GM23338 (cell line): ENCODE measurements around the gene PECR. TPM values are rescaled to one million over a fixed set of nuclear protein-coding genes. Genes with fewer than 3 reads are reported as not detected.

ENCODE experiments used
- ATAC-seq: fragments of 200-7000 bp; cut with Tn5 transposase; 3 replicates; pipeline ENCODE4 v1.9.1; 2020
- DNase-seq: peaks from one replicate; pipeline ENCODE4 v3.0.0-alpha.2; 2015; ENCODE audit warnings: low spot score
- H2AFZ ChIP-seq: fragments of 200-600 bp; sonication (generic); 2 replicates; pipeline ENCODE4 v1.8.0; 2016; ENCODE audit warnings: antibody characterized with exemption, mild to moderate bottlenecking, moderate library complexity
- H3F3A ChIP-seq: fragments of 200-600 bp; sonication (generic); replicated peaks from 2 replicates; pipeline ENCODE4 v1.8.0; 2017; ENCODE audit warnings: antibody characterized with exemption, mixed run types, low read depth
- H3K27ac ChIP-seq: fragments of 200-600 bp; sonication (generic); 2 replicates; pipeline ENCODE4 v1.6.1; 2016; ENCODE audit warnings: low read depth
- H3K27me3 ChIP-seq: fragments of 200-600 bp; sonication (generic); 2 replicates; pipeline ENCODE4 v1.8.0; 2016; ENCODE audit warnings: mild to moderate bottlenecking, mixed run types, moderate library complexity; ENCODE audit not compliant: insufficient read depth
- H3K36me3 ChIP-seq: fragments of 200-600 bp; sonication (generic); 2 replicates; pipeline ENCODE4 v1.8.0; 2016; ENCODE audit warnings: mild to moderate bottlenecking; ENCODE audit not compliant: insufficient read depth
- H3K4me1 ChIP-seq: fragments of 200-600 bp; sonication (generic); 2 replicates; pipeline ENCODE4 v1.8.0; 2016; ENCODE audit warnings: mild to moderate bottlenecking, moderate library complexity; ENCODE audit not compliant: insufficient read depth
- H3K4me2 ChIP-seq: fragments of 200-600 bp; sonication (generic); 2 replicates; pipeline ENCODE4 v1.7.1; 2017; ENCODE audit warnings: mixed run types
- H3K4me3 ChIP-seq: fragments of 200-600 bp; sonication (generic); 2 replicates; pipeline ENCODE4 v1.6.1; 2016; ENCODE audit warnings: mixed run types
- H3K79me2 ChIP-seq: fragments of 200-600 bp; sonication (generic); replicated peaks from 2 replicates; pipeline ENCODE4 v1.8.0; 2017; ENCODE audit warnings: mild to moderate bottlenecking; ENCODE audit not compliant: insufficient read depth
- H3K9me2 ChIP-seq: fragments of 200-600 bp; sonication (generic); 2 replicates; pipeline ENCODE4 v1.8.0; 2017; ENCODE audit not compliant: insufficient read depth
- H4K20me1 ChIP-seq: fragments of 200-600 bp; sonication (generic); replicated peaks from 2 replicates; pipeline ENCODE4 v1.8.0; 2017; ENCODE audit warnings: mild to moderate bottlenecking; ENCODE audit not compliant: insufficient read depth
- H3K27ac Mint-ChIP-seq: 2 replicates; pipeline ENCODE4 v1.8.0; 2020; ENCODE audit warnings: inconsistent platforms, mild to moderate bottlenecking, moderate library complexity, mixed read lengths
- H3K27me3 Mint-ChIP-seq: 3 replicates; pipeline ENCODE4 v1.8.0; 2022; ENCODE audit warnings: low read depth, mild to moderate bottlenecking, moderate library complexity, mixed read lengths, inconsistent platforms; ENCODE audit not compliant: insufficient read depth, poor library complexity
- H3K36me3 Mint-ChIP-seq: 3 replicates; pipeline ENCODE4 v1.8.0; 2021; ENCODE audit warnings: low read depth, mild to moderate bottlenecking, inconsistent platforms, moderate library complexity, mixed read lengths
- H3K4me1 Mint-ChIP-seq: 3 replicates; pipeline ENCODE4 v1.8.0; 2020; ENCODE audit warnings: mild to moderate bottlenecking, inconsistent platforms, mixed read lengths
- H3K4me3 Mint-ChIP-seq: 3 replicates; pipeline ENCODE4 v1.8.0; 2021; ENCODE audit warnings: moderate library complexity, mild to moderate bottlenecking, inconsistent platforms, mixed read lengths
- H3K9me3 Mint-ChIP-seq: 3 replicates; pipeline ENCODE4 v1.8.0; 2020; ENCODE audit warnings: moderate library complexity, mild to moderate bottlenecking, inconsistent platforms, mixed read lengths
- CTCF ChIP-seq, 2 experiments: fragments of 200-600 bp in 1 of 2; sonication (generic) in 1 of 2; conservative IDR thresholded peaks; 2 replicates each; pipeline versions ENCODE4 v1.5.1 to v1.6.1; 2016 to 2017; ENCODE audit warnings: antibody characterized with exemption in 2 of 2, low read depth in 2 of 2, mild to moderate bottlenecking in 2 of 2, moderate library complexity in 1 of 2
- JUNB ChIP-seq: IDR thresholded peaks from one replicate; pipeline ENCODE4 v1.6.1; 2016; ENCODE audit warnings: antibody characterized with exemption; ENCODE audit not compliant: unreplicated experiment
- REST ChIP-seq: IDR thresholded peaks from one replicate; pipeline ENCODE4 v1.6.1; 2018; ENCODE audit warnings: antibody characterized with exemption; ENCODE audit not compliant: unreplicated experiment
- ZNF331 ChIP-seq: fragments of 250-450 bp; sonication (Bioruptor Pico); IDR thresholded peaks from 2 replicates; pipeline ENCODE4 v1.5.0; 2020; ENCODE audit warnings: low read depth, mild to moderate bottlenecking, moderate library complexity
- ZNF462 ChIP-seq: fragments of 250-450 bp; sonication (Bioruptor Pico); IDR thresholded peaks from 2 replicates; pipeline ENCODE4 v1.5.0; 2020; ENCODE audit warnings: mild to moderate bottlenecking, moderate library complexity
- polyA plus RNA-seq: library from polyadenylated mRNA; unstranded; fragments of >200 nt; fragmentation: Nextera tagmentation; extraction: Ambion mirVana; gene quantifications from 2 replicates; pipeline ENCODE4 v1.2.1, GENCODE V29; 2016
- total RNA-seq: library from RNA; depleted of rRNA; stranded (reverse); fragments of >200 nt; shearing (Covaris generic); gene quantifications from 2 replicates; pipeline ENCODE4 v1.2.3, GENCODE V29; 2014

The PECR gene
- total and polyA plus RNA-seq, 2 experiments from 2014 or later: 12.1 to 15.5 TPM

DNA sequence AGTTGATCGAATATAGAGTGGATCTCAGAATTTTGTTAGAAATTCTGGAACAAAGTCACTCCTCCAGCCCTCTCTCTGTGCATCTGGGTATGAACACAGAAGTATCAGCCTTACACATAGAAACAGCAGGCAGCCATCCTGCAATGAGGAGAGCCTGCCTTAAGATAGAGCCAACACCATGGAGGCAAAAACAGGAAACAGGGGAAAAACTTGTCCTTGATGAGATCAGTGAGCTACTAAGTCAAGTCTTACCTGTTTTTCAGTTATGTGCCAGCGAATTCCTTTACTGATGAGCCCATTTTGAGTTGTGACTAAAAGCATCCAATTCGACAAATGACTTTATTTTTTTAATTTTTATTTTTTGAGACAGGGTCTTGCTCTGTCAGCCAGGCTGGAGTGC, 41.7 kb downstream of the PECR start (continued):
- TF ChIP-seq REST: no peak
- no peak for TF ChIP-seq ZNF331 (CRISPR knock-in tag)
- TF ChIP-seq JUNB: no peak
- TF ChIP-seq ZNF462 (CRISPR knock-in tag): no peak

GRCh38 chr2:216034065-216034464, 47.5 kb downstream of the PECR start:
- Histone ChIP-seq H2AFZ (no peak overlapping the region), H3K27ac (no peak overlapping the region), H3K4me1 (no peaks in the 10 kb centered on the region), H3K9me2 (no peaks in the 10 kb centered on the region), H3F3A (no peaks in the 10 kb centered on the region; the same call in 1 of the 2 replicates), H3K27me3 (no peaks in the 10 kb centered on the region), H4K20me1 (no peaks in the 10 kb centered on the region), H3K4me2 (no peak overlapping the region), H3K4me3 (no peak overlapping the region), H3K36me3 (no peaks in the 10 kb centered on the region), H3K79me2 (no peaks in the 10 kb centered on the region)
- Mint-ChIP-seq H3K4me1 (peaks cover 2% of the 10 kb centered on the region; the same call in 1 of the 3 replicates), H3K27ac (no peak overlapping the region), H3K36me3 (peaks cover 12% of the 10 kb centered on the region), H3K4me3 (no peak overlapping the region), H3K9me3 (no peaks in the 10 kb centered on the region), H3K27me3 (peaks cover 6% of the 10 kb centered on the region)
- ATAC-seq: peak; percentile 77
- DNase-seq: peak; percentile 84
- TF ChIP-seq CTCF (conservative IDR thresholded peaks at IDR 0.05; ENCODE audit: low read depth in 2 of 2): peak; percentile 90 to 92
